ENCODE data around the gene NPAP1.

NPAP1 gene

DNA sequence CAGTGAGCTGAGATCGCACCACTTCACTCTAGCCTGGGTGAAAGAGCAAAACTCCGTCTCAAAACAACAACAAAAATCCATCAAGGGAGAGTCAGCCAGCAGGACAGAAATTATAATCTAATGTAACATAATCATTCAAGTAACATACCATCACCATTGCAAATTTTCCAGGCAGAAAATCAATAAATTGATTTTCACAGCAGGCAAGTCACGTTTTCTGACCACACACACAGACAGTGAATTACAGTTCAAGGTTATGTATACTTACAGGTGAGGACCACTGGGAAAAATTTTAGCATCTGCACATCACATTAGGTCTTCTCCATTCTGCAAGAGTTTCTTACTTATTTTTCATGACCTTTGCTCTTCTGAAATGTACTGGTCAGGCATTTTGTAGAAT lies 29.9 kb upstream of the NPAP1 start:
- Histone ChIP-seq H3K9me2 (replicated peaks; ENCODE audit: insufficient read depth, low read length) (no peaks in the 10 kb centered on the region), H3K9ac (ENCODE audit: low read length) (no peak overlapping the region), H3K27me3 (replicated peaks; ENCODE audit: insufficient read depth, low read length) (no peaks in the 10 kb centered on the region), H3K4me2 (ENCODE audit: low read depth, low read length) (no peak overlapping the region), H3F3A (ENCODE audit: insufficient read depth, low read length) (no peaks in the 10 kb centered on the region), H3K4me3 (ENCODE audit: low read length) (no peak overlapping the region), H3K4me1 (ENCODE audit: low read length) (no peaks in the 10 kb centered on the region), H2AFZ (ENCODE audit: low read length) (no peak overlapping the region), H4K20me1 (ENCODE audit: insufficient read depth, low read length) (no peaks in the 10 kb centered on the region), H3K79me2 (ENCODE audit: low read length) (no peaks in the 10 kb centered on the region), H3K9me3 (replicated peaks; ENCODE audit: insufficient read depth, low read length) (no peaks in the 10 kb centered on the region), H3K36me3 (replicated peaks; ENCODE audit: insufficient read depth, low read length) (no peaks in the 10 kb centered on the region), H3K27ac (ENCODE audit: low read length) (no peak overlapping the region)
- DNase-seq, result no peak
- TF ChIP-seq EZH2 (optimal IDR thresholded peaks at IDR 0.05; ENCODE audit: low read depth, low read length) (no peak), EZH2phosphoT487 (IDR thresholded peaks at IDR 0.05; ENCODE audit: low read length) (no peak)
- TF ChIP-seq, protein P1, sequence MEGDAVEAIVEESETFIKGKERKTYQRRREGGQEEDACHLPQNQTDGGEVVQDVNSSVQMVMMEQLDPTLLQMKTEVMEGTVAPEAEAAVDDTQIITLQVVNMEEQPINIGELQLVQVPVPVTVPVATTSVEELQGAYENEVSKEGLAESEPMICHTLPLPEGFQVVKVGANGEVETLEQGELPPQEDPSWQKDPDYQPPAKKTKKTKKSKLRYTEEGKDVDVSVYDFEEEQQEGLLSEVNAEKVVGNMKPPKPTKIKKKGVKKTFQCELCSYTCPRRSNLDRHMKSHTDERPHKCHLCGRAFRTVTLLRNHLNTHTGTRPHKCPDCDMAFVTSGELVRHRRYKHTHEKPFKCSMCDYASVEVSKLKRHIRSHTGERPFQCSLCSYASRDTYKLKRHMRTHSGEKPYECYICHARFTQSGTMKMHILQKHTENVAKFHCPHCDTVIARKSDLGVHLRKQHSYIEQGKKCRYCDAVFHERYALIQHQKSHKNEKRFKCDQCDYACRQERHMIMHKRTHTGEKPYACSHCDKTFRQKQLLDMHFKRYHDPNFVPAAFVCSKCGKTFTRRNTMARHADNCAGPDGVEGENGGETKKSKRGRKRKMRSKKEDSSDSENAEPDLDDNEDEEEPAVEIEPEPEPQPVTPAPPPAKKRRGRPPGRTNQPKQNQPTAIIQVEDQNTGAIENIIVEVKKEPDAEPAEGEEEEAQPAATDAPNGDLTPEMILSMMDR (IDR thresholded peaks at IDR 0.05; ENCODE audit: low read length), result no peak

- Histone ChIP-seq H3K27ac (ENCODE audit: low read length) (no peak overlapping the region), H2AFZ (ENCODE audit: low read length) (no peak overlapping the region), H3K4me1 (ENCODE audit: low read length) (no peaks in the 10 kb centered on the region), H3K9me3 (replicated peaks; ENCODE audit: insufficient read depth, low read length) (no peaks in the 10 kb centered on the region), H4K20me1 (ENCODE audit: insufficient read depth, low read length) (no peaks in the 10 kb centered on the region), H3K79me2 (ENCODE audit: low read length) (no peaks in the 10 kb centered on the region), H3K9me2 (replicated peaks; ENCODE audit: insufficient read depth, low read length) (no peaks in the 10 kb centered on the region), H3K4me3 (ENCODE audit: low read length) (no peak overlapping the region), H3K9ac (ENCODE audit: low read length) (no peak overlapping the region), H3K4me2 (ENCODE audit: low read depth, low read length) (no peak overlapping the region), H3K27me3 (replicated peaks; ENCODE audit: insufficient read depth, low read length) (no peaks in the 10 kb centered on the region), H3K36me3 (replicated peaks; ENCODE audit: insufficient read depth, low read length) (no peaks in the 10 kb centered on the region), H3F3A (ENCODE audit: insufficient read depth, low read length) (no peaks in the 10 kb centered on the region)
- no peak for DNase-seq
- TF ChIP-seq, protein P1 (IDR thresholded peaks at IDR 0.05; ENCODE audit: low read length), result no peak
- TF ChIP-seq EZH2phosphoT487 (IDR thresholded peaks at IDR 0.05; ENCODE audit: low read length) (no peak), EZH2 (optimal IDR thresholded peaks at IDR 0.05; ENCODE audit: low read depth, low read length) (no peak)
Measured at GRCh38 chr15:24659622-24660021, 16.0 kb upstream of the NPAP1 start.

DNA sequence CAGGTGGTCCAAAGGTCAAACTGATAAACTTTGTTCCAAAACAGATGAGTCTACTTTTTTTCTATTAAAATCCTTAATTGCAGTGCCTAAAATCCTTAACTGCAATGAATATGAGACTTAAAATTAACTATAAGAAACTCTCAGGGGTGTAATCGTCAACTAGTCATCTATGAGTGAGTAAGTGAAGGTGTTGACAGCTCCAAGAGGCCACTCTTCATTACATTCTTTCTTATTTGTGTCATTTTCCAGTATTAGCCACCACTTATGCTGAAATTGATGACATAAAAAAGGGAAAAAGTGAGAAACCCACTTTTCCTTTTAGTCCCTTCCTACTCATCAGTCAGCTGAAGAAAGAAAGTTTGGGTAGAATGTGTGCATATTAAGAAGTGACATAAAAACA lies 12.6 kb upstream of the NPAP1 start:
- Histone ChIP-seq H3F3A (ENCODE audit: insufficient read depth, low read length) (no peaks in the 10 kb centered on the region), H3K4me1 (ENCODE audit: low read length) (no peaks in the 10 kb centered on the region), H2AFZ (ENCODE audit: low read length) (no peak overlapping the region), H3K9me3 (replicated peaks; ENCODE audit: insufficient read depth, low read length) (no peaks in the 10 kb centered on the region), H3K9me2 (replicated peaks; ENCODE audit: insufficient read depth, low read length) (no peaks in the 10 kb centered on the region), H3K79me2 (ENCODE audit: low read length) (no peaks in the 10 kb centered on the region), H3K9ac (ENCODE audit: low read length) (no peak overlapping the region), H3K27me3 (replicated peaks; ENCODE audit: insufficient read depth, low read length) (no peaks in the 10 kb centered on the region), H3K27ac (ENCODE audit: low read length) (no peak overlapping the region), H3K4me2 (ENCODE audit: low read depth, low read length) (no peak overlapping the region), H3K4me3 (ENCODE audit: low read length) (no peak overlapping the region), H4K20me1 (ENCODE audit: insufficient read depth, low read length) (no peaks in the 10 kb centered on the region), H3K36me3 (replicated peaks; ENCODE audit: insufficient read depth, low read length) (no peaks in the 10 kb centered on the region)
- DNase-seq, result no peak
- TF ChIP-seq, protein P1 (IDR thresholded peaks at IDR 0.05; ENCODE audit: low read length), result no peak
- TF ChIP-seq EZH2 (optimal IDR thresholded peaks at IDR 0.05; ENCODE audit: low read depth, low read length), result no peak
- TF ChIP-seq EZH2phosphoT487 (IDR thresholded peaks at IDR 0.05; ENCODE audit: low read length), result no peak

Measured in MM.1S (cell line).